Calu3 (cell line): ENCODE measurements around the gene PCNA. TPM values are rescaled to one million over a fixed set of nuclear protein-coding genes. Genes with fewer than 3 reads are reported as not detected.
"Not testable (repeated sequence)": the region's sequence is repeated elsewhere in the genome, so short reads cannot be mapped to it uniquely, and the experiment has no call there.

Experiments used
- BruUV-seq: library from RNA; stranded (reverse); fragments of 400-500 nt; replicated peaks from 2 replicates; lab custom pipeline; 2021; lab: Mats Ljungman, UMichigan
- CTCF ChIA-PET: fragments of 300-600 bp; sonication (Branson Sonifier 250); formaldehyde crosslinking; loops from one replicate; lab custom pipeline; 2022; ENCODE audit warnings: antibody characterized with exemption; lab: Charles Lee
- DNase-seq: peaks from one replicate; pipeline ENCODE4 v3.0.0; 2022
- H3K27ac Mint-ChIP-seq: one replicate; pipeline ENCODE4 v1.8.0; 2022; ENCODE audit warnings: mixed read lengths; ENCODE audit not compliant: unreplicated experiment
- H3K27me3 Mint-ChIP-seq: one replicate; pipeline ENCODE4 v1.8.0; 2022; ENCODE audit warnings: mixed read lengths; ENCODE audit not compliant: unreplicated experiment
- H3K36me3 Mint-ChIP-seq: one replicate; pipeline ENCODE4 v1.8.0; 2022; ENCODE audit warnings: mild to moderate bottlenecking, moderate library complexity, mixed read lengths; ENCODE audit not compliant: insufficient read depth, unreplicated experiment
- H3K4me1 Mint-ChIP-seq: one replicate; pipeline ENCODE4 v1.8.0; 2022; ENCODE audit warnings: mild to moderate bottlenecking, low read depth, mixed read lengths; ENCODE audit not compliant: unreplicated experiment
- H3K4me3 Mint-ChIP-seq: one replicate; pipeline ENCODE4 v1.8.0; 2022; ENCODE audit warnings: mild to moderate bottlenecking, low read depth, moderate library complexity, mixed read lengths; ENCODE audit not compliant: unreplicated experiment
- H3K9me3 Mint-ChIP-seq: one replicate; pipeline ENCODE4 v1.8.0; 2022; ENCODE audit warnings: low read depth, mixed read lengths; ENCODE audit not compliant: unreplicated experiment
- intact Hi-C: fragments of 100-400 bp; cut with micrococcal nuclease; formaldehyde crosslinking; loops from one replicate; pipeline ENCODE4 v1.10.0; 2022; ENCODE audit not compliant: unreplicated experiment
- total RNA-seq: library from RNA; stranded (reverse); gene quantifications from 2 replicates; pipeline ENCODE4 v1.2.3, GENCODE V29; 2022
- TF ChIP-seq, protein P1 (sequence below): fragments of 200-600 bp; IDR thresholded peaks from one replicate; pipeline ENCODE4 v1.8.0; 2022; ENCODE audit warnings: antibody characterized with exemption; ENCODE audit not compliant: unreplicated experiment

The PCNA gene
- total RNA-seq, 1 experiment from 2014 or later = 116 TPM

GRCh38 chr20:5073660-5074231 lies 46.0 kb downstream of the PCNA start:
- H3K4me3 Mint-ChIP-seq = peak overlapping the region; percentile 32
- no peaks in the 10 kb centered on the region for H3K9me3 Mint-ChIP-seq
- no peaks in the 10 kb centered on the region for H3K27me3 Mint-ChIP-seq
- intact Hi-C loops = no loop called here
- TF ChIP-seq, protein P1, sequence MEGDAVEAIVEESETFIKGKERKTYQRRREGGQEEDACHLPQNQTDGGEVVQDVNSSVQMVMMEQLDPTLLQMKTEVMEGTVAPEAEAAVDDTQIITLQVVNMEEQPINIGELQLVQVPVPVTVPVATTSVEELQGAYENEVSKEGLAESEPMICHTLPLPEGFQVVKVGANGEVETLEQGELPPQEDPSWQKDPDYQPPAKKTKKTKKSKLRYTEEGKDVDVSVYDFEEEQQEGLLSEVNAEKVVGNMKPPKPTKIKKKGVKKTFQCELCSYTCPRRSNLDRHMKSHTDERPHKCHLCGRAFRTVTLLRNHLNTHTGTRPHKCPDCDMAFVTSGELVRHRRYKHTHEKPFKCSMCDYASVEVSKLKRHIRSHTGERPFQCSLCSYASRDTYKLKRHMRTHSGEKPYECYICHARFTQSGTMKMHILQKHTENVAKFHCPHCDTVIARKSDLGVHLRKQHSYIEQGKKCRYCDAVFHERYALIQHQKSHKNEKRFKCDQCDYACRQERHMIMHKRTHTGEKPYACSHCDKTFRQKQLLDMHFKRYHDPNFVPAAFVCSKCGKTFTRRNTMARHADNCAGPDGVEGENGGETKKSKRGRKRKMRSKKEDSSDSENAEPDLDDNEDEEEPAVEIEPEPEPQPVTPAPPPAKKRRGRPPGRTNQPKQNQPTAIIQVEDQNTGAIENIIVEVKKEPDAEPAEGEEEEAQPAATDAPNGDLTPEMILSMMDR = no peak
- peaks cover 10% of the 10 kb centered on the region for H3K36me3 Mint-ChIP-seq
- CTCF ChIA-PET = no interaction called here
- peak overlapping the region; percentile 93 for H3K27ac Mint-ChIP-seq
- peak; percentile 17 for DNase-seq
- BruUV-seq = no TSS peak
- H3K4me1 Mint-ChIP-seq = peaks cover 20% of the 10 kb centered on the region

DNA sequence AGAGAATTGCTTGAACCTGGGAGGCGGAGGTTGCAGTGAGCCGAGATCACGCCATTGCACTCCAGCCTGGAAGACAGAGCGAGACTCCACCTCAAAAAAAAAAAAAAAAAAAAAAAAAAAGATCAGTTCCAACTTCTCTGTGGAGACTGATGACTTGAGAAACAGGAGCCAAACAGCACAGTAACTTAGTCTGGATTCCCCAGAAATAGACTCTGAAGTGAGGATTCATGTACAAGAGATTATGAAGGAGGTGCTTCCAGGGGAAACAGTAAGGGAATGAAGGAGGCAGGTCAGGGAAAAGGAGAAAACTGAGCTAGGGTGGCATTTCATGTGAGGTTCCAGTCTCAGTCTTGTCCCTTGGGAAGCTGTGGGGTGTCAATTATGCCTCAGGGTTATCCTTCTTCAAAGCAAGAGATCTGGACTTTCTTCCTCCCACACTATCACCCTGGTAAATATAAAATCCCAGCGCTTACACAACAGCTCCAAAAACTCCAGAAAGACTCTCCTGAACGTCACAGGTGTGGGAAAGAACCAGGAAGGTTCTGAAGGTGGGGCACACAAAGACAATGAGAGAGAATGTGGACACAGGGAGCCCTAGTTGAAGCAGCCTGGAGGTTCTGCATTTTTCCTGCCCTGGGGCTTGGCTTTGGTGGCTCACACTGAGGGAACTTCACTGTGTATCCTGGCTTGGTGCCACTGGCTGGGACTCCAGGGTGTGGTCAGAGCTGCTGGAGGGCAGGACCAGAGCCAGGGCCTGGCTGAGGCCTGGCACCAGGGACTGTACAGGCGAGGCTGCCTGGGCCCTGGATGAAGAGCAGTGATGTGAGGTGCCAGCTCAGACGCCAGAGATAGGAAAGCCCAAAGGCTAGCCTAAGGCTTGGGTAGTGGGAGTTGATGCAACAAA lies 46.8 kb downstream of the PCNA start:
- CTCF ChIA-PET = interaction anchor here (0.7 kb wide), 1 partner anchor 109 kb away, joined by 4 read pairs; no protein-coding TSS in a partner anchor
- peak; percentile 85 for DNase-seq
- Mint-ChIP-seq H3K27me3 (no peaks in the 10 kb centered on the region), H3K9me3 (no peaks in the 10 kb centered on the region), H3K27ac (peak overlapping the region; percentile 93), H3K4me3 (peak overlapping the region; percentile 32), H3K4me1 (peaks cover 20% of the 10 kb centered on the region), H3K36me3 (peaks cover 10% of the 10 kb centered on the region)
- intact Hi-C loops = no loop called here
- TF ChIP-seq, protein P1 = no peak
- BruUV-seq = no TSS peak

- H3K27ac Mint-ChIP-seq, H3K27me3 Mint-ChIP-seq, BruUV-seq, H3K4me3 Mint-ChIP-seq, intact Hi-C loops, H3K9me3 Mint-ChIP-seq, DNase-seq, CTCF ChIA-PET: not testable (repeated sequence)
- Mint-ChIP-seq H3K4me1 (peaks cover 20% of the 10 kb centered on the region), H3K36me3 (peaks cover 10% of the 10 kb centered on the region)
Observed at GRCh38 chr20:5071942-5072341, 47.8 kb downstream of the PCNA start.

DNA sequence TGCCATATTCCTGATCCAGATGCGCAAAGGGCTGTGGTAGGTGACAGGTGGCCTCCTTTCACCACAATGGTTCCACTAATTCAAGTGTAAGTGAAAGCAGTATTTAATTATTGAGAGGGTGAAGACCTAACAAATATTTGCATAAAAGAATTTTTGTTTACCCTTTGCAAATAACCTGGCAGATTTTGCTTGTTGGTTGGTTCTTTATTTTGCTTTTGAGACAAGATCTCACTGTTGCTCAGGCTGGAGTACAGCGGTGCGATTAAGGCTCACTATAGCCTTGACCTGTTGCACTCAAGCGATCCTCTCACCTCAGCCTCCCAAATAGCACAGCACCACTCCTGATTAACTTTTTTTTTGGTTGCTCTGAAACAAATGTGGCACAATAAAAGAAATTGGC lies 49.2 kb downstream of the PCNA start:
- Mint-ChIP-seq H3K27me3 (no peaks in the 10 kb centered on the region), H3K4me1 (peaks cover 20% of the 10 kb centered on the region), H3K27ac (no peak overlapping the region), H3K4me3 (no peak overlapping the region), H3K36me3 (peaks cover 17% of the 10 kb centered on the region), H3K9me3 (no peaks in the 10 kb centered on the region)
- TF ChIP-seq, protein P1 = no peak
- CTCF ChIA-PET = no interaction called here
- DNase-seq = no peak
- intact Hi-C loops = no loop called here
- BruUV-seq = no TSS peak
